Right kidney (tissue), 1 donor: Measurements from ENCODE around the gene DENND4A.
"Not testable (repeated sequence)": the region's sequence is repeated elsewhere in the genome, so short reads cannot be mapped to it uniquely, and the experiment has no call there.

Experiments used
- DNase-seq: peaks from one replicate; pipeline ENCODE4 v3.0.0-alpha.2; 2016

DENND4A gene

DNA sequence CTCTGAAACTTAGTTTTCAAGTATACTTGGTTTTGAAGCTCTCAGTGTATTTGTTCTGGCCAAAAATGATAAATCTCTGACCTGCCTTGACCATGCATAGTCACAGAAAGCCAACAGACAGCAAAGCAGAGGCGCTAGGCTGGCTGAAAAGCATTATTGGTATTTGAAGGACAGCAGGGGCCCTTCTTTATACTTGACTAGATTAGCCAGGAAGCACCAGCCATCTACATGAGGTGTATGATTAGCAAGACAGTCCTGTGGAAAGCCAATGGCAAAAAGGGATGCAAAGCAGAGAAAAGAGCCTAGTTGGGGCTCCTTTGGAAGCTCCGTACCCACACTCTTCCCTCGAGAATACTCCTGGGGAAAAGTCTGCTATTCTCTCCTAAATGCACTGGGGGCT, 162.5 kb downstream of the DENND4A start:
- DNase-seq: no peak

DNA sequence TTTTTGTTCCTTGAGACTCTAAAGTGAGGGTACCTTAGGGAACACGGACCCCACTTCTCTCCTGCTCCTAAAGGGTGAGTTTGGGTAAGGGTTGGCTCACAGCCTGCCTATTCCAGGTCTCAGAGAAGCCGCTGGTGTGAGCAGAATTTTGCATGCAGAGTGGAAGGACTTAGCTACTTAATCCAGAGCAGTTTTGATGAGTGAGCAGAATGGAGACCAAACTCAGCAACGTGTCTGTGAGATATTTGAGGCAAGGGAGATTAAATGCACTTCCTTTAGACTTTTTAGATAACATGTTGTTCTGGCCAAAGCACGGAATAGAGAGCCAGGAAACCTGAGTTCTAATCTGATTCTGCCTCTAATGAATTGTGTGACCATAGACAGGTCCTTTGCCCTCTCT, 165.2 kb downstream of the DENND4A start:
- no peak for DNase-seq

DNA sequence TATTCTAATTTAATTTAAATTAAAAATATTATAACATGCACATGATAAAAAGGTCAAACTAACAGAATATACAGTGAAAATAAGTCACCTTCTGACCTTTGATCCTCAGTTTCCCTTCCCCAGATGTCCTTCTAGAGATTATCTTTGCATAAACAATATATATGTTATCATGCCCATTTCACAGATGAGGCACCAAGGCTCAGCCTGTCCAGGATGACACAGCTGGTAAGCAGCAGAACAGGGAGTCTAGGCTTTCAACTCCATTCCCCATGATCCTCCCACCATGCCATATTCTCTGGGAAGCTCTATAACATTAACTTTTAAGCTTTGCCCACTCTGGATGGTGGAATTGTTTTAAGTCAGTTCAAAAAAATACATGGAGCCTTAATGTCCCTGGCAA, 169.0 kb downstream of the DENND4A start:
- no peak for DNase-seq

DNA sequence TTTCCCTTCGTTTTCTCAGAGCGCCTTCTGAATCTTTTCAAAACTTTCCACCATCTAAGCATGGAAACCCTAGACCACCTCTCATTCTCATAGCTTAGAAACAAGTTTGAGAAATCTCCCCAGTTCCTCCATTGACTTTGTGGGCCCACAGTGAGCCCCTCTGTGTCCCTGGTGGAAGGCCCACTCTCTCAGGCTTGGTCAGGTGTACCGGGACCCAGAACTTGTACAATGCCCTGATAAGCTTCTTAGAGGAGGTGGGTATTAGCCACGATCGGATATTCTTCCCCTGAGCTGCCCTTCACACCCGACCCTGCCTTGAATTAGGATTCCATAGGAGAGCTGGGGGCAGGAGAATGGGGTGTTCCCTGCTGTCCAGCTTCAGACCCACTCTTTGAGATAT, 170.5 kb downstream of the DENND4A start, which contains the start of gene SLC24A1:
TSS of gene SLC24A1 (plus strand) at position 301 of the 400 bp plus-strand sequence. CDS start 2,143 bp downstream, outside the sequence.
- DNase-seq: no peak

DNA sequence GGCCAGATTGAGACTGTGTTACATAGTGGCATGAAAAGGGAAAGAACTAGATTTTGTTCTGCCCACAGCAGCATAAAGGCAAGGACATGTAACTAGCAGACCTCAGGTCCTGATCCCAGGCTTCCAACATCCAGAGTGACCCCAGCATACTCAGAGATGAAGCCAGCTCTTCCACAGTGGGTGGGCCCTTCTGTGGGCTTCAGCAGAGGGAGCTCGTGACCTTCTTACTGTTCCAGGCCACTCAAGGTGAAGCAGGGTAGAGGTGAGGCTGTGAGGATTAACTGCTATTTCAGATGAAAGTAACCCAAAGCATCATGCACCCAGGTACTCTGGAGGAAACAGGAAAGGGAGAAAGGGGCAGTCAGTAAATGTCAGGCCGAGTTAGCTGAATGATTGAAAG, 171.3 kb downstream of the DENND4A start:
- DNase-seq: no peak

DNA sequence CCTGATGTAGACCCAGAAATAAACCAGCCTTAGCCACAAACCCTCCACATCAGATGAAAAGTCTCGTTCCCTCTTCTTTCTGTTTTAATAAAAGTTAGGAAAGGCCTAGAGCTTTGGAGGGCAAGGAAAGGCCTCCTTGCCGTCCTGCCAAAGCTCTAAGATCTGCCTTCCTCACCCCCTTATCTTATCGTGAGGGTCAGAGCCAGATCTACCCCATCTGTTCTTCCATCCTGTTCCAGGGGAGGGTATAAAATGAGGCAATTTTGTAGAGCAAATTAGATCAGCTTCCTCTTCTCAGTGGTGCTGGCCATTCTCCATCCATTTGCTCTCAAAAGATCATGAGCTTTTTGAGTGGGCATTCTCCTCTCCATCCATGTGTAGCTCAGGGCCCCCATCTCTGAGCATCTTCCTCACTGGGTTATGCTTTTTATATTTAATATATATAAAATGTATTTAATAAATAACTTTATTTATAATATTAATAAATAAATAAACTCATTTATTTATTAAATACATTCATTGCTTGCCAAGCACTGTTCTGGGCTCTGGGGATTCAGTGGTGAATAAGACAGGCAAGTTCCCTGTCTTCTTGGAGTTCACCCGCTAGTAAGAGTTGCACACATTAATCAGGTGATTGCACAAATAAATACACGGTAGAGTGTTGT, 172.3 kb downstream of the DENND4A start:
- no peak for DNase-seq

DNA sequence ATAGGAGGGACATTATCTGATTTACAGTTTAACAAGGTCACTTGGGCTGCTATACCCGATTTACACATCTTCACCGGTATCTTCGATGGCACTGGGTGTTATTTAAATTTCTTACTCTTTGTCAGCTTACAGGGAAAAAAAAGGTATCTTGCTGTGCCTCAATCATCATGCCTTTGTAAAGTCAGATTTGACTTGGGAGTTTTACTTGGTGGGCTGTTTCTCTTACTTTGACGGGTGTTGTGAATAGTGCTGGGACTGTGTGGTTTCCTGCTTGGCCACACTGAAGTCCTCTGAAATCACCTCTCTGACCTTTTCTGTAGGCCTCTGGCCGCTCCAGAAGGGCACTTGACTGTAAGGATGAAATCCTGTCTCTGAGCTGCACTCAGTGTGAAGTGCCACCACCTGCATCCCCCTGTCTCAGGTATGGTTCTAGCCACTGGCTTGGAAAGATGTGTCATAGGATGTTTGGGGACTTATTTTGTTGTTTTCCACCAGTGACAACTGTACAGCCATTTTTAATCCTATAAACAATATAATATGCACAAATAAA, 173.5 kb downstream of the DENND4A start:
- DNase-seq: no peak

DNA sequence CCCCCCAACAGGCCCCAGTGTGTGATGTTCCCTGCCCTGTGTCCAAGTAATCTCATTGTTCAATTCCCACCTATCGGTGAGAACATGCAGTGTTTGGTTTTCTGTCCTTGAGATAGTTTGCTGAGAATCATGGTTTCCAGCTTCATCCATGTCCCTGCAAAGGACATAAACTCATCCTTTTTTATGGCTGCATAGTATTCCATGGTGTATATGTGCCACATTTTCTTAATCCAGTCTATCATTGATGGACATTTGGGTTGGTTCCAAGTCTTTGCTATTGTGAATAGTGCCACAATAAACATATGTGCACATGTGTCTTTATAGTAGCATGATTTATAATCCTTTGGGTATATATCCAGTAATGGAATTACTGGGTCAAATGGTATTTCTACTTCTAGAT, 176.2 kb downstream of the DENND4A start:
- not testable (repeated sequence) for DNase-seq

DNA sequence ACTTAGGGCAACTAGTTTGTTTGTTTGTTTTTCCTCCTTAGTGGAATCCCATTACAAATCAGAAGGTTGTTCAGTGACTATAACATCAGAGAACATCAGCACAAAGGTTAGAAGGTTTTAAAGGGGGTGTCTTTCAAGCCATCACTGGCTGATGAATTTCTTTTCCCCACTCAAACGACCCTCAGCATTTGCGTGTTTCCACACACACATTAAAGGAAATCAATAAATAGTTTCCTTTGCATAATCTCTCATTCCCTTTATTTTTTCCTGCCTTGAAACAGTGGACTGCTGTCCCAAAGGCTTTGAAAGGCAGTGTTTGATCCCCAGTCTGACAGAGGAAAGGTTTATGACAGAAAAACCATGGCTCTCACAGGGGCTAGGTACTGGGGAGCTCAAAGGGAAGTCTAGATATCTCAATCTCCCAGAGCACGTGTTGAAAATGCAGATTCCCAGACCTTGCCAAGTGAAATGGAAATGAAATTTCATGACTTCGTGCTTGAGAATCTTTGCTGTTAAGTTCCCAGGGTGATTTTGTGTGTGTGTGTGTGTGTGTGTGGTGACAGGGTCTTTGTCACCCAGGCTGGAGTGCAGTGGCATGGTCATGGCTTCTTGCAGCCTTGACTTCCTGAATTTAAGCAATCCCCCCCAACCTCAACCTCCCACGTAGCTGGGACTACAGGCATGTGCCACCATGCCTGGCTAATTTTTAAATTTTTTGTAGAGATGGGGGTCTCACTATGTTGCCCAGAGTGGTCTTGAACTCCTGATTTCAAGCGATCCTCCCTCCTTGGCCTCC, 178.9 kb downstream of the DENND4A start:
- no peak for DNase-seq

DNA sequence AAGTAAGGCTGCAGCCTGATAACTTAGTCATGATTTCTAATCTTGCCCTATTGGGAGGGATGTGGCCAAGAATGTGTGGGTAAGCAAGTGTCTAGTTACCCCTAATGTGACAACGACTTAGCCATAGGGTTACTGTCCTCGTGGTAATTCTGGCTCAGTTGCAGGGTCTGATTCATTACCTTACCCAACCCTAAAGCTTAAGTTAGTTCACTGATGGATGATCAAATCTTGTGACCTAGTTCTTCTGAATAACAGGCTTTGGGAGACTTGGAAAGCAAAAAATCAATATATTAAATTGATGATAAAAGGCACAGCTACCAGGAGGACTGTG, 179.5 kb downstream of the DENND4A start:
- DNase-seq: no peak

DNA sequence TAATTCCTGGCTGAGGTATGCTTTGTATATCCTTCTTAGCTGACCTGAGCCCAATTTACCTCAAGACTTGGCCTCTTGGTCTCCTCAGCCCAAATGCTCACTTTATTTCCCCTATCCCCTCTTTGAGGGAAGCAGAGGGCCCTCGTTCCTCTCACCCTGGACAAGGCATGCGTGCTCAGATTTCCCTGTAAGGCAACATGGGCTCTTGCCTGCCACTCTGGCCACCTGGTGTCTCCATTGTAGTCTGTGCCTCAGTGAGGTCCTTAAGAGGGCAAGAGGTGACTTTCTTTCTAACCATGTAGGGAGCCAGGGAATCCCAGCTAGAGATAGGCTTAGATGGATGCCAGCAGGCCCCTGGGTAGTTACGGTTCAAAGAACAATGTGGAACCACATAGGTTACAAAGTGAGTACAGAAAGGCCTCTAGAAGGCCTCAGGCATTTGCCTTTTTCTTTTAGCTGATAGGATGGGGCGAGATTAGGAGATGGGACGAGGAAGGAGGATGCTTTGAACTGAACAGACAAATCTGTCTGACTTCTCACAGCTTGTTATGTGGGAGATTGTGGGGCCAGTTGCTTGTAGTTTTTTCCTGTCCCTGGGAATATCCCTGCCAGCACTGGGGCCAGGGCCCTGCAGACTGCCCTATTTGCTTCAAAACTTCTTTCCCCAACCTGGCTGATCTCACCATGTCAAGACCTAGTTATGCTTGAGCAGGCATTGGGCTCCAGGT, 180.0 kb downstream of the DENND4A start:
- DNase-seq: no peak

DNA sequence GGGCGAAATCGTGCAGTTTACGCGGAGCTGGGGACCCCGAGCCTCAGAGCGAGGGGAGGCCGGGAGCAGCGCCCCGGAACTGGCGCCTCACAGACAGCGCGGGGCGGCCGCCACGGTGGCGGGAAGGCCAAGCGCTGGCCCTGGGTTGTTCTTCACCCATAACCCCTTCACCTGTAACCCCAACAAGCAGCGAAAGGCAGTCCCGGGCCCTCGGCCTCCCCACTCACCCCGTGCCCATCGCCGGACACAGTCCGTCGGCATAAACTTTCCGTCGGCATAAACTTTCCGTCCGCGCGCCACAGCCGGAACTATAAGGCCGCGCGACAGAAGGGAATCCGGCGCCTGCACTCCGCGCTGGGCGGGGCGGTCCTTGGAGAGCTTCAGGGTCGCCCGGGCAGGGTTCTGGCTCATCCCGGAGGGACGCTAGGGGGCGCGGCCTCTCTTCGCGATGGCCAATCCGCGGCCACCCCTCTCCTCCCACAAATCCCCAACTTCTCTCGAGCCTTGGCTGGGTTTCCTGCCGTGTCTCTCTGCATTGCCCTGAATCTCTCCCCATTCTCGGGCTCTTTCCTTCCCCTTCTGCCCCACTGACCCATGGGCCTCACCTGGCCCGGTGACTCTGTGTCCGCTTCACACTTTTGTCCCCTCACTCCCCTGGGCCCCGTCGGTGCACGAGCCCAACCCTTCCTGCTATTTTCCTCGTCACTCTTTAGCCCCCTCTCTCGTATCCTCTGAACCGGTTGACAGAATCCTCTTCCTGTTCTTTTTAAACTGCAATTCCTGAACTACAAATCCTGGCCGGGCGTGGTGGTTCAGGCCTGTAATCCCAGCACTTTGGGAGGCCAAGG, 181.0 kb downstream of the DENND4A start, which contains the start of gene INTS14:
TSS of gene INTS14 (minus strand) at position 261 of the 848 bp plus-strand sequence. CDS start 3,751 bp downstream, outside the sequence.
- peak; percentile 98 for DNase-seq
